ENCODE results near the gene SURF4.

The SURF4 gene

GRCh38 chr9:133375724-133376654 lies at the start of gene SURF4, which contains the start of gene STKLD1:
TSS of gene SURF4 (minus strand) at chr9:133376060. CDS start at chr9:133375969, 91 bp downstream.
TSS of gene STKLD1 (plus strand) at chr9:133376366. CDS start at chr9:133376474, 108 bp downstream.
- peak; percentile 99 for DNase-seq (ENCODE audit: low spot score)

- DNase-seq (ENCODE audit: low spot score): no peak
These were observed 49.3 kb upstream of the SURF4 start for GRCh38 chr9:133425049-133425632.

DNA sequence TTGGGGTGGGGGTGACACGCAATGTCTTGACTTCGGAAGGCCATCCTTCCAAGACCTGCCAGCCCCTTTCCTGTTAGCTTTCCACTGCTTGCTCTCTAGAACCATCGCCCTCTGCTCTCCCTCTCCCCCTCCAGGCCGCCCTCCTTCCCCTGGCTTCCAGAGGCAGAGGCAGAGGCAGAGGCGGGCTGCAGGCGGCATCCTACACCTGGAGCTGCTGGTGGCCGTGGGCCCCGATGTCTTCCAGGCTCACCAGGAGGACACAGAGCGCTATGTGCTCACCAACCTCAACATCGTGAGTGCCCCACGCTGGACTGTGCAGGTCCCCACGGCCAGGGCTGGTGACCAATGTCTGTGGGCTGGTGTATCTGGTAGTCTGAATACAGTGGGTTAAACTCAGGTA lies 48.3 kb upstream of the SURF4 start:
- no peak for DNase-seq (ENCODE audit: low spot score)

- DNase-seq (ENCODE audit: low spot score): no peak
These were observed 47.4 kb upstream of the SURF4 start for GRCh38 chr9:133423216-133423615.

DNA sequence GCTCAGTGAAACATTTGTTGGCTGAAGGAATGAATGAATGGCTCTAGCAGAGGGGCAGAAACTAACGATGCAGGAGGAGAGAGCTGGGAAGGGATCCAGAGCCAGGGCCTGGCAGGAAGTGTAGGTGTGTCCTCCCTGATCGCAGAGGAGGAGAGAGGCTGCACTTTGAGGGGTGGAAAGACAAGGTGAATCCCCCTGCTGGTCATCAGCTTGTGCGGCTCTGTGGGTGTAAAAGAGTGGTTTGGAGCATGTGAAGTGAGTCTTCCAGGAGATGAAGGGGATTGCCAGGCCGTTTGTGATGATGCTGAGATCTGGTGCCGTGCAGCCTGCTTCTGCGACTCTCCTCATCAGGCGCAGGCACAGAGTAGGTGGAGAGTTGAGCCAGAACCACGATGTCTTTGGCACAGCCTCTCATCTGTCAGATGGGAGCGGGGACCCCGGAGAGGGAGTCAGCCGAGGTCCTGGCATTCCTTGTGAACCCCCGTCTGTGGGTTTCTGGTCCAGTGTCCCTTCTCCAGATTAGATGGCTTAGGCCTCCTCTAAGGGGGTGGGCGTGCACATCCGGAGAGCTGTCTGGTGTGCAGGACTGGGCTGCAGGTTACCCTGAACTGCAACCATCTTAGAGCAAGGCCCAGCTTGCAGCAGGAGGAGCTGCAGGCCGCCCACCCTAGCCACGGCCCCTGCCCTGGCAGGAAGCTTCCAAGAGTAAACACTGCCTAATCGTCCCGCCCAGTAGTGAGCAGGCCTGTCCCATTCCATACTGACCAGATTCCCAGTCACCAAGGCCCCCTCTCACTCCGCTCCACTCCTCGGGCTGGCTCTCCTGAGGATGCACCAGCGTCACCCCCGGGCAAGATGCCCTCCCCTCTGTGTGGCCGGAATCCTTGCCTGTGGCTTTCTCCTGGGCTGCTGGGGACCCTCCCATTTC lies 46.0 kb upstream of the SURF4 start, which contains the start of gene ADAMTS13:
ADAMTS13 (plus strand) TSS at position 753 of the 928 bp plus-strand sequence; CDS start at position 830, 77 bp downstream.
- DNase-seq (ENCODE audit: low spot score): no peak

DNA sequence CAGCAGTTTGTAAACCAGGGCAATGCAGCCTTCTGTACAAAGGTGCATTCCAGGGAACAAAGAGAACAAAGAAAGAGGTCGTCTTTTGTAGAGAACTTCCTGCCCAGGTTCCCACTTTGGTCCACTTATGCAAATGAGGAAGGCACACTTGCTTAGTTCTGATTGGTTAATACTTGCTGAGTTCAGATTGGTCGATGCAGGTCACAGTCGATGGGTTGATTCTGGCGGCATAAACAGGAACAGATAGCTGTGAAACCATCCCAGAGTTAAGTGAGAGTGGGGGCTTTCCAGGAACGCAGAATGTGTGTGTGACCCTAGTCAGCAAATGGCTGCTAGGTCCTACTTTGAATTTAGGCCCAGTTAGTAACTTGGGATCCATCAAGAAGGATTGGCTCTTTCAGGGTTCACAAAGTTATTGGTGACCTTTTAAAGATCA lies 44.5 kb upstream of the SURF4 start:
- DNase-seq (ENCODE audit: low spot score): no peak

DNA sequence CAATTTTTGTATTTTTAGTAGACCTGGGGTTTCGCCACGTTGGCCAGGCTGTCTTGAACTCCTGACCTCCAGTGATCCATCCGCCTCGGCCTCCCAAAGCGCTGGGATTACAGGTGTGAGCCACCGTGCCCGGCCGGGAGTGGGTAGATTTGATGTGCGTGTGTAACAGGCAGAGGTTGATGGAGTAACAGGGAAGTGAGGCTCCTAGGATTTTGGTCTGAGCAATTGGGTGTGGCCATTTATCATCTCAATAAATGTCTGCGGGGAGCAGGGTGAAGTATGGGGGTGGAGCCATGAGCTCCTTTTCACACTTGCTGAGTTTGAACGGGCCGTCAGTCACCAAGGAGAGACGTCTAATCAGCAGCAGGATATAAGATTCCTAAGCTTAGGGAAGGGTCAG lies 43.1 kb upstream of the SURF4 start:
- DNase-seq (ENCODE audit: low spot score): no peak

- DNase-seq (ENCODE audit: low spot score): peak; percentile 87
These were observed 41.9 kb upstream of the SURF4 start, which contains the start of gene REXO4 for GRCh38 chr9:133417541-133418461. TSS of gene REXO4 (minus strand) at chr9:133418010. CDS start at chr9:133417844, 166 bp downstream.

DNA sequence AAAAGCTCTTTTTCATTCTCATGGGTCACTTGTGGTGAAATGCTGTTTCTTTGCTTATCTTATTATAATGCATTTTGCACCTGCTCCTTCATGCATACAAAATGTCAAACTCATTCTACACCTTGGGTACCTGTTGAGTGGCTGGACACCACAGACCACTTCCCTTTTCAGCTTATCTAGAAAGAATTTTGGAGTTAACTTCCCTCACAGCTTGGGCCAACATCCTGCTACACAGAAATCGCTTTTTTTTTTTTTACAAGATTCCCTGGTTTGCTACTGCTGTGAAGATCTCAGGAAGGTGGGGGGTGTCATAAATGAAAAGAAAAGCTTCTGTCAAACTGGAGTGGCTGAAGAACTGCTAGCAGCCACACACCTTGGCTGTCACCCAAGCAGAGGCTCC lies 39.3 kb upstream of the SURF4 start:
- no peak for DNase-seq (ENCODE audit: low spot score)

GRCh38 chr9:133408042-133408441 lies 32.2 kb upstream of the SURF4 start:
- no peak for DNase-seq (ENCODE audit: low spot score)

DNA sequence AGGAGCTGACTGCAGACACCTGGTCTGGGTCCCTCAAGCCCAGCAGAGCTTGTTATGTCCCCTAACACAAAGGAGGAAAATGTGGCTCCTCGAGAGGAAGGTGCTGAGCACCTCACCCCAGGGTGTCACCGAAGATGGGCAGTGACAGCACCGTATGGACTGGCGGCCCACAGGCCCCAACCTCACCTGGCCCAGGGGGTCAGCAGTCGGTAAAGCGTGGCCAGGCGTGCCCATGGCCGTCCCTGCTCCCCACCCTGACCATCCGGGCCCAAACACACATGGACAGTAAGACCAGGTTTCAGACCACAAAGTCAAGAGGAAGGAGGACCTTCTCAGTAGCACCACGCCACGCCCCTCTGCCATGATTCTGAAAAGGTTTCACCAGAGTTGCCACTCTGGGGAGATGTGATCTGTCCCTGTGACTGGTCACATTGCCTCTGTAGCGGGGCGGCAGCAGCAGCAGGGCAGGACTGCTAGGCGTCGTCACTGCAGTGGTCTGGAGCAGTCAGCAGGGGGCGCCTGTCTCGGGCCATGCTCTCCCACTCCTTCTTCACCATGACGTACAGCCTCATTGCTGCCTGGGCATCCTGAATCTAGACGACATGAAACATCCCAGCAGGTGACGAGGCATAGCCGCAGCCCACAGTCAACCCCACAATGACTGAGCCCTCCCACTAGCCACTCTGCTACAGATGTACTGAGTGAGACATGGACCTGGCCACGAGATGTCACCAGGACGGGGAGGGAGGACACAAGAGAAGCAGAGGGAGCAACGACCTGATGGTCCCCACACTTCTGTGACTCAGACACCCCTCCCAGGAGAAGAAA lies 30.8 kb upstream of the SURF4 start:
- DNase-seq (ENCODE audit: low spot score): peak; percentile 84

DNA sequence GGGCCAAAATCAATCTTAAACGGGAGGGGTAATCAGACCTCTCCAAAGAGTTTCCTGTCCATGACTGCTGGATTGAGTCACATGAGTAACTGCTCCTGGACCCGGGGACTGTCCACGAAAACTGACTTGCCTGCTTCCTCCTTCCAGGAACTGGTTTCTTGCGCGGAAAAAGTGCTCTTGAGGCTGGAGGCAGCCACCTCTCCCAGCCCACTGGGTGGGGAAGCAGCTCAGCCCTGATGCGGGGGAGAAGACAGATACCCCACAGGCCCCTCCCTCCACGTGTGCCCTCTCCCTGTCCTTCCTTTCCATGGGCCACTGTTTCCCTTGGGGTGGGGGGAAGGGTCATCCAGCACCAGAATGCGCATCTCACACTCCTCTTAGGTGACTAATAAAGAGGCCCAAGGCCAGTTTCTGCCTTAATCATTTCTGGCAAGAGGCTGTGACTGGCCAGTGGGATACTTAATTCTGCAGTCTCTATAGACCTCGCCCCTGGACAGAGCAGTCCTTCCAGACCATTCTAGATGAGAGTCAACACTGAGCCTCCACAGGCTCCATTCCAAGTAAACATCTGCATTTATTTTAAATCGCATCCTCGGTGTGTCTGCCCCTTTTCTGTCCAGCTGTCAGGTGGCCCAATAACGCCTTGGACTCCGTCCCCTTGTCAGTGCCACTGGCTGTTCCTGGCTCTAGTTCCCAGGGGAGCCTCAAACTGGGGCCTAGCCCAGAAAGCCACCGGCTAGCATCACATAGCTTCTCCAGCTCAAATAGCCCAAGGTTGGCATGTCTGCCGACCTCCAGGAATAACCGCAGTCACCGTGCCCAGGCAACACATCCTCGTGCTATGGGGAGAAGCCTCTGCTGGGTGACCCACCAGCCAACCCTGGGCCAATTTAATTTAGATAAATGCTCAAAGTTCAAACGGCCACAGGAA lies 29.9 kb upstream of the SURF4 start:
- DNase-seq (ENCODE audit: low spot score): peak; percentile 20

- DNase-seq (ENCODE audit: low spot score): no peak
These were observed 28.7 kb upstream of the SURF4 start for GRCh38 chr9:133404454-133405002.

DNA sequence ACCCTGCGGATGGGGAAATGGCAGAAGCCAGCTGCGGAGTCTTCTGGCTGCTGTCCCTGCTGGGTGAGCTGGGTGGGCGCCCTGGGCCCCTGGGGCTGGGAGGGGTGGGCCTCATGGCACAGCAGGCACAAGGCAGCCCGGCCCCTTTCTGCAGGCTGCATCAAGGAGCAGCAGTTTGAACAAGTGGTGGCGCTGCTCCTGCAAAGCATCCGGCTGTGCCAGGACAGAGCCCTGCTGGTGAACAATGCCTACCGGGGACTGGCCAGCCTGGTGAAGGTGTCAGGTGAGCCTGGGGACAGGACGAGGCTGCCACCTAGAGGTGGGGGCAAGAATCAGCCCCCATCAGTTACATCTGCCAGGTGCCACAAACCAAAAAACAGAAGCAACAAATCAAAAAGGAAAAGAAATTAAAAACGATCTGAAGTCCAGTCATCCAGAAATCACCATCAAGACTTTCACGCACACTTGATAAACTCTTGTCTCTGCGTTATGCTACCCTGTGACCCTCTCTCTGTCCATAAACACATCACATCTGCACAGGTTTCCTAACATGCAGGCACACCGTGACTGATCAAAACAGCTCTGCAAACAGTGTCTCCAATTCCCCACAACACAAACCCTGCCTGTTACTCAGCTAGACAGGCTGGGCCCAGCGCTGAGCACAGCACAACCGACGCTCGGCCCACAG lies 28.1 kb upstream of the SURF4 start:
- DNase-seq (ENCODE audit: low spot score): peak; percentile 22

DNA sequence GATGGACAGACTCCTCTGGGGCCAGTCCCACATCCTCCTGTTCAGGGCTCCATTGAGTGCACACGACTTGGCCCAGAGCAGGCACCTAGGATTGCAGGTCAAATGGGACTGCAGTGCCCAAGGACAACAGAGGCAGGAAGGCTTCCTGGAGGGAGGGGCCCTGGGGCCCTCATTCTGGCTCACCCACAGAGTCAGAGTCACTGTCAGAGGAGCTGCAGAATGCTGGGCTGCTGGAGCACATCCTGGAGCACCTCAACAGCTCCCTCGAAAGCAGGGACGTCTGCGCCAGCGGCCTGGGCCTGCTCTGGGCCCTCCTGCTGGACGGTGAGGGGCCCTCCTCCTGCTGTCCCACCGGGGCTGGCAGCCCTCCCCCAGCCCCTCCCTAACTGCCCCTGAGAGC lies 26.8 kb upstream of the SURF4 start:
- DNase-seq (ENCODE audit: low spot score): no peak

GRCh38 chr9:133401588-133401987 lies 25.7 kb upstream of the SURF4 start:
- no peak for DNase-seq (ENCODE audit: low spot score)

- DNase-seq (ENCODE audit: low spot score): no peak
These were observed 24.4 kb upstream of the SURF4 start for GRCh38 chr9:133400292-133400691.

GRCh38 chr9:133397895-133398294 lies 22.0 kb upstream of the SURF4 start:
- DNase-seq (ENCODE audit: low spot score): no peak

Data from AG08395 (cell line).